HUES48 (cell line): ENCODE data around the gene SYNGR1.

Experiments used
- H3K27ac ChIP-seq: one replicate; pipeline ENCODE4 v1.7.0; 2013; ENCODE audit warnings: low read depth, low read length, inconsistent platforms
- H3K27me3 ChIP-seq: 2 replicates; pipeline ENCODE4 v1.6.1; 2013; ENCODE audit warnings: mild to moderate bottlenecking, low read length; ENCODE audit not compliant: control insufficient read depth, insufficient read depth
- H3K36me3 ChIP-seq: 2 replicates; pipeline ENCODE4 v1.6.1; 2013; ENCODE audit warnings: low read length; ENCODE audit not compliant: control insufficient read depth, insufficient read depth
- H3K4me1 ChIP-seq: 2 replicates; pipeline ENCODE4 v1.6.1; 2013; ENCODE audit warnings: mild to moderate bottlenecking, low read length; ENCODE audit not compliant: control insufficient read depth, insufficient read depth
- H3K4me3 ChIP-seq: 2 replicates; pipeline ENCODE4 v1.5.1; 2013; ENCODE audit warnings: mild to moderate bottlenecking, low read depth, low read length
- H3K9ac ChIP-seq: 2 replicates; pipeline ENCODE4 v1.6.1; 2013; ENCODE audit warnings: mild to moderate bottlenecking, low read depth, low read length, moderate library complexity
- H3K9me3 ChIP-seq: 2 replicates; pipeline ENCODE4 v1.6.1; 2013; ENCODE audit warnings: low read length; ENCODE audit not compliant: control insufficient read depth, insufficient read depth

Gene SYNGR1

GRCh38 chr22:39349967-39350726 lies at the start of gene SYNGR1:
Gene SYNGR1, plus strand, starts transcription at chr22:39349991. Its CDS starts 20 bp downstream, at chr22:39350011.
- H3K4me1 ChIP-seq = peaks cover 27% of the 10 kb centered on the region
- H3K9ac ChIP-seq = peak within 1 kb of the TSS; percentile 54
- H3K27ac ChIP-seq = no peak within 1 kb of the TSS
- H3K9me3 ChIP-seq = no peaks in the 10 kb centered on the region
- no peaks in the 10 kb centered on the region for H3K27me3 ChIP-seq
- H3K4me3 ChIP-seq = peak within 1 kb of the TSS; percentile 80
- H3K36me3 ChIP-seq = no peaks in the 10 kb centered on the region

GRCh38 chr22:39300186-39300830 lies 49.5 kb upstream of the SYNGR1 start:
- Histone ChIP-seq H3K27ac (peak overlapping the region; percentile 20), H3K9ac (no peak overlapping the region), H3K27me3 (no peaks in the 10 kb centered on the region), H3K4me1 (peaks cover 19% of the 10 kb centered on the region), H3K4me3 (no peak overlapping the region), H3K9me3 (no peaks in the 10 kb centered on the region), H3K36me3 (no peaks in the 10 kb centered on the region)

DNA sequence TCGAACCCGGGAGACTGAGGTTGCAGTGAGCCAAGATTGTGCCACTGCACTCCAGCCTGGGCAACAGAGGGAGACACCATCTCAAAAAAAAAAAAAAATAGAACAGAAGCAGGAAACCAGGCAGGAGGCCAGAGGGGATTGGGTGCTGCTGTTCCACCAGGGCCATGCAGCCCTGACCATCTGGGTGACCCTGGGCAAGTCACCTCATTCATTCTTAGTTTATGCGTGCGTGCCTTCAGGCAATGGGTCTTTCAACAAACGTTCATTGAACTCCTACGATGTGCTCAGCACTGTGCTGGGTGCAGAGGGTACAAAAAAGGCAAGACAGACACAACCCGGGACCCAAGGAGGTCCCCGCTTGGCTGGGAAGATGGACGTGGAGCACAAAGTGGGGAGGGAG lies 48.7 kb upstream of the SYNGR1 start:
- H3K9ac ChIP-seq = no peak overlapping the region
- H3K27me3 ChIP-seq = no peaks in the 10 kb centered on the region
- peaks cover 19% of the 10 kb centered on the region for H3K4me1 ChIP-seq
- H3K9me3 ChIP-seq = no peaks in the 10 kb centered on the region
- H3K4me3 ChIP-seq = no peak overlapping the region
- no peak overlapping the region for H3K27ac ChIP-seq
- H3K36me3 ChIP-seq = 0 out of 2 replicates have a peak, but pooled peaks cover under 1% of the 10 kb centered on the region

- H3K27ac ChIP-seq = no peak overlapping the region
- peaks cover 19% of the 10 kb centered on the region for H3K4me1 ChIP-seq
- H3K9ac ChIP-seq = no peak overlapping the region
- H3K36me3 ChIP-seq = 0 out of 2 replicates have a peak, but pooled peaks cover 3% of the 10 kb centered on the region
- H3K27me3 ChIP-seq = no peaks in the 10 kb centered on the region
- H3K9me3 ChIP-seq = no peaks in the 10 kb centered on the region
- H3K4me3 ChIP-seq = no peak overlapping the region
Observed at GRCh38 chr22:39301926-39302325, 47.9 kb upstream of the SYNGR1 start.

- Histone ChIP-seq H3K4me1 (peaks cover 14% of the 10 kb centered on the region), H3K9ac (no peak overlapping the region), H3K36me3 (0 out of 2 replicates have a peak, but pooled peaks cover 3% of the 10 kb centered on the region), H3K9me3 (no peaks in the 10 kb centered on the region), H3K27ac (no peak overlapping the region), H3K4me3 (no peak overlapping the region), H3K27me3 (no peaks in the 10 kb centered on the region)
Observed at GRCh38 chr22:39302431-39302960, 47.3 kb upstream of the SYNGR1 start.

DNA sequence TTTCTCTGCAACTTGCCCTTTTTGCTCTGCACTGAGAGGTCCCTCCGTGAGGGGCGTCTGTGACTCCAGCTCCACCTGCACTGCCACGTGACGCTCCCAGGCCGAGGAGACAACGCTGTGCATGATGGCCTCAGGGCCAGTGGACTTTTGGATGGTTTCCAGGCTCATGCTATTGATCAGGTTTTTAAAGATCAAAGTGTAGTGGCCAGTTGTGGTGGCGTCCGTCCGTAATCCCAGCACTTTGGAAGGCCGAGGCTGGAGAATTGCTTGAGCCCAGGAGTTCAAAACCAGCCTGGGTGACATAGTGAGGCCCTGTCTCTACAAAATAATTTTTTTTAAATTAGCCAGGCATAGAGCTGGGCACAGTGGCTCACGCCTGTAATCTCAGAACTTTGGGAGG lies 46.4 kb upstream of the SYNGR1 start:
- Histone ChIP-seq H3K27me3 (no peaks in the 10 kb centered on the region), H3K4me1 (peaks cover 7% of the 10 kb centered on the region; the same call in 1 of the 2 replicates), H3K27ac (no peak overlapping the region), H3K9me3 (no peaks in the 10 kb centered on the region), H3K9ac (no peak overlapping the region), H3K36me3 (0 out of 2 replicates have a peak, but pooled peaks cover 5% of the 10 kb centered on the region), H3K4me3 (no peak overlapping the region)

- no peaks in the 10 kb centered on the region for H3K9me3 ChIP-seq
- H3K9ac ChIP-seq = no peak overlapping the region
- 0 out of 2 replicates have a peak, but pooled peaks cover 10% of the 10 kb centered on the region for H3K36me3 ChIP-seq
- no peaks in the 10 kb centered on the region for H3K27me3 ChIP-seq
- no peak overlapping the region for H3K27ac ChIP-seq
- H3K4me3 ChIP-seq = no peak overlapping the region
- peaks cover 14% of the 10 kb centered on the region for H3K4me1 ChIP-seq
Observed at GRCh38 chr22:39303892-39304671, 45.7 kb upstream of the SYNGR1 start.

- peaks cover 11% of the 10 kb centered on the region for H3K36me3 ChIP-seq
Observed at GRCh38 chr22:39306456-39307361, 43.1 kb upstream of the SYNGR1 start.

DNA sequence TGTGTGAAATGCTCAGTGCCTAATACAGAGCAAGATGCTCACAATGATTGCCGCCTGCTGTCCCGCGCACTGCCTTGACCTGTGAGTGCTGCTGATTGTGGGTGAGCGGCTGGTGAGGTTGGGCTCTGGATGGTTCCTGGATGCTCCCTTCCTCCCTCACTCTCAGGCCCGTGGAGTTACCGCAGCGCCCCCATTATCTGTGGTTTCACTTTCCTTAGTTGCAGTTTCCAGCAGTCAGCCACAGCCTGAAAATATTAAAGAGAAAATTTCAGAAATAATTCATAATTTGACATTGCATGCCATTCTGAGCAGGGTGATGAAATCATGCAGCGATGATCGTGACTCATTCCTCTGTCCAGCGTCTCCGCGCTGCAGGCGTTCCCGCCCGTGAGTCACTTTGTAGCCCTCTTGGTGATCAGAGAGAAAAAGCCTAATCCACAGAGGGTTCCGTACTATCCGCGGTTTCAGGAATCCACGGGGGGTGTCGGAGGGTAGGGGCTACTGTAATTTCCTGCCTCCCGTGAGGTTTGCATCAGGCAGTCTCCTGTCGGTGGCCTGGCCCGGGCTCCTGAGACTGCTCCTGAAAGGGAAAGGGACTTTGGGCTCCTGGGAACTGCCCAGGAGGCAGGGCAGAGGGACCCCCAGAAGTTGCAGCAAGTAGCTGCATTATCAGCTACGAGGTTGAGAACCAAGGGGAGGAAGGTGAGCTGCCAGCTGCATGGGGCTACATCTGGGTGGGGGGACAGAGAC lies 41.0 kb upstream of the SYNGR1 start:
- H3K27ac ChIP-seq = peak overlapping the region; percentile 83
- H3K27me3 ChIP-seq = no peaks in the 10 kb centered on the region
- H3K4me1 ChIP-seq = peaks cover 17% of the 10 kb centered on the region
- H3K9ac ChIP-seq = no peak overlapping the region
- peaks cover 32% of the 10 kb centered on the region for H3K36me3 ChIP-seq
- H3K9me3 ChIP-seq = no peaks in the 10 kb centered on the region
- H3K4me3 ChIP-seq = no peak overlapping the region

More at GRCh38 chr22:39306456-39307361, 43.1 kb upstream of the SYNGR1 start:
- H3K9me3 ChIP-seq = no peaks in the 10 kb centered on the region
- H3K4me1 ChIP-seq = peaks cover 17% of the 10 kb centered on the region
- H3K9ac ChIP-seq = no peak overlapping the region
- H3K27me3 ChIP-seq = no peaks in the 10 kb centered on the region
- no peak overlapping the region for H3K4me3 ChIP-seq
- no peak overlapping the region for H3K27ac ChIP-seq
